ENCODE measurements around the gene PHF11.

Gene PHF11

DNA sequence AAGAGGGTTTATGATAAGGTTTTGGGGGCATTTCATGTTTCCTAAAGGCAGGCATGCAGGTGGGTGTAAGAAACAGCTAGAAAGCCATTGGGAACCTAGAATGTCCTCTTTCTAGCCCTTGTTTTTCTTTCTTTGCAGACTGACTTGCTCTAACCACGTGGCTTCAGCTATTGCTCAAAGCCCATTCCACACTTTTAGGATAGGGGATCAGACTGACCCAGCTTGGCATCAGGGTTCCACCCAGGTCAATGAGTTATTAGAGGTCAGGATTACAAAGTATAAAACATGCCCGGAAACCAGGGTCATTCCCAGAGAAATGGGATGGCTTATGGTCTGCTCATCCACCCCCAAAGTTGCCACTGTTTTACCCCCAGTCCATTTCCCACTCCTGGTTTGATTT, 16.8 kb downstream of the PHF11 start:
- Histone ChIP-seq H3K27ac (ENCODE audit: low read depth, low read length, poor library complexity, severe bottlenecking) (no peak overlapping the region), H3K27me3 (ENCODE audit: insufficient read depth, low read length) (no peaks in the 10 kb centered on the region), H2AFZ (ENCODE audit: low read length) (no peak overlapping the region), H3K9ac (ENCODE audit: low read length) (no peak overlapping the region), H3K4me1 (ENCODE audit: insufficient read depth, low read length, severe bottlenecking) (no peaks in the 10 kb centered on the region), H3K4me3 (ENCODE audit: low read depth, low read length, poor library complexity, severe bottlenecking) (no peak overlapping the region), H3K79me2 (ENCODE audit: insufficient read depth, low read length) (no peaks in the 10 kb centered on the region), H3K9me3 (ENCODE audit: low read length) (no peaks in the 10 kb centered on the region), H3K9me2 (ENCODE audit: low read depth, low read length) (no peaks in the 10 kb centered on the region; the same call in 1 of the 2 replicates), H4K20me1 (ENCODE audit: insufficient read depth, low read length) (no peaks in the 10 kb centered on the region), H3K4me2 (ENCODE audit: low read length) (no peak overlapping the region), H3F3A (ENCODE audit: insufficient read depth, low read length) (no peaks in the 10 kb centered on the region), H3K36me3 (ENCODE audit: insufficient read depth, low read length) (peaks cover 61% of the 10 kb centered on the region)
- TF ChIP-seq EZH2 (IDR thresholded peaks at IDR 0.05; ENCODE audit: borderline replicate concordance, low read length): no peak
- TF ChIP-seq, protein P1, sequence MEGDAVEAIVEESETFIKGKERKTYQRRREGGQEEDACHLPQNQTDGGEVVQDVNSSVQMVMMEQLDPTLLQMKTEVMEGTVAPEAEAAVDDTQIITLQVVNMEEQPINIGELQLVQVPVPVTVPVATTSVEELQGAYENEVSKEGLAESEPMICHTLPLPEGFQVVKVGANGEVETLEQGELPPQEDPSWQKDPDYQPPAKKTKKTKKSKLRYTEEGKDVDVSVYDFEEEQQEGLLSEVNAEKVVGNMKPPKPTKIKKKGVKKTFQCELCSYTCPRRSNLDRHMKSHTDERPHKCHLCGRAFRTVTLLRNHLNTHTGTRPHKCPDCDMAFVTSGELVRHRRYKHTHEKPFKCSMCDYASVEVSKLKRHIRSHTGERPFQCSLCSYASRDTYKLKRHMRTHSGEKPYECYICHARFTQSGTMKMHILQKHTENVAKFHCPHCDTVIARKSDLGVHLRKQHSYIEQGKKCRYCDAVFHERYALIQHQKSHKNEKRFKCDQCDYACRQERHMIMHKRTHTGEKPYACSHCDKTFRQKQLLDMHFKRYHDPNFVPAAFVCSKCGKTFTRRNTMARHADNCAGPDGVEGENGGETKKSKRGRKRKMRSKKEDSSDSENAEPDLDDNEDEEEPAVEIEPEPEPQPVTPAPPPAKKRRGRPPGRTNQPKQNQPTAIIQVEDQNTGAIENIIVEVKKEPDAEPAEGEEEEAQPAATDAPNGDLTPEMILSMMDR (IDR thresholded peaks at IDR 0.05; ENCODE audit: low read length): no peak

DNA sequence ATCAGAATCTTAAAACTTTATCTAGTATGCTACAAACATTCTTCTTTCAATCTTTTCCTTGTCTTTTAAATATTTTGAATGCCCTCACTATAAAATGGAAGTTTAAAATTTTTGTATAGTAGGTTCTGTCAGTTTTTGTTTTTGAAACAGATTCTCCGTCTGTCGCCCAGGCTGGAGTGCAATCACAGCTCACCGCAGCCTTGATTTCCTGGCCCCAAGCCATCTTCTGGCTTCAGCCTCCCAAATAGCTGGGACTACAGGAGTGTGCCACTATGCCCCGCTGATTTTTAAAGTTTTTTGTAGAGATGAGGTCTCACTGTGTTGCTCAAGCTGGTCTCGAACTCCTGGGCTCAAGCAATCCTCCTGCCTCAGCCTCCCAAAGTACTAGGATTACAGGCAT, 20.7 kb downstream of the PHF11 start:
- peaks cover 61% of the 10 kb centered on the region for H3K36me3 ChIP-seq (ENCODE audit: insufficient read depth, low read length)

DNA sequence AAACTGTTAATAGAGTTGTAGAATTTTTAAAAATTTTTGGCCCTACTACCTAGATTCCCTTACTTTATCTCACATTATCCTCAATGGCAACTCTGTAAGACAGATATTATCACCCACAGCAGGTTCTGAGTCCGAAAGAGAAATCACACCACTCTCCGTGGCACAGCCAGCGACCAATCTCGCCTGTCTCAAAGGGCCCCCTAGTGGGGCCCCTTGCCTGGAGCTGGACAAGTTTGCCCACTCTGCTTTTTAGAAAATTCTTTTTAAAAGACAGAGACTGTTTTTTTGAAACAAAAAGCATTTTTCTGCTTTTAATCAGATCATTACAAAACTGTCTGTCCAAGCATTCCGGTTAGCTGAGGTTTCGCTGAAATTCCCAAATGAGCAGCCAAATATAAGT, 21.7 kb downstream of the PHF11 start:
- H2AFZ ChIP-seq (ENCODE audit: low read length): no peak overlapping the region
- no peaks in the 10 kb centered on the region for H3K9me2 ChIP-seq (ENCODE audit: low read depth, low read length)
- H3K9me3 ChIP-seq (ENCODE audit: low read length): no peaks in the 10 kb centered on the region
- no peak overlapping the region for H3K9ac ChIP-seq (ENCODE audit: low read length)
- peaks cover 7% of the 10 kb centered on the region for H3K4me1 ChIP-seq (ENCODE audit: insufficient read depth, low read length, severe bottlenecking)
- H3K27ac ChIP-seq (ENCODE audit: low read depth, low read length, poor library complexity, severe bottlenecking): no peak overlapping the region
- H3K27me3 ChIP-seq (ENCODE audit: insufficient read depth, low read length): no peaks in the 10 kb centered on the region
- H3K4me2 ChIP-seq (ENCODE audit: low read length): no peak overlapping the region
- no peak overlapping the region for H3K4me3 ChIP-seq (ENCODE audit: low read depth, low read length, poor library complexity, severe bottlenecking)
- H3K79me2 ChIP-seq (ENCODE audit: insufficient read depth, low read length): no peaks in the 10 kb centered on the region
- no peaks in the 10 kb centered on the region for H3F3A ChIP-seq (ENCODE audit: insufficient read depth, low read length)
- TF ChIP-seq, protein P1 (IDR thresholded peaks at IDR 0.05; ENCODE audit: low read length): peak; percentile 69
- no peak for TF ChIP-seq EZH2 (IDR thresholded peaks at IDR 0.05; ENCODE audit: borderline replicate concordance, low read length)
- peaks cover 68% of the 10 kb centered on the region for H3K36me3 ChIP-seq (ENCODE audit: insufficient read depth, low read length)
- H4K20me1 ChIP-seq (ENCODE audit: insufficient read depth, low read length): no peaks in the 10 kb centered on the region

More for the DNA sequence above, 20.7 kb downstream of the PHF11 start:
- H3K27ac ChIP-seq (ENCODE audit: low read depth, low read length, poor library complexity, severe bottlenecking): no peak overlapping the region
- H3F3A ChIP-seq (ENCODE audit: insufficient read depth, low read length): no peaks in the 10 kb centered on the region
- H2AFZ ChIP-seq (ENCODE audit: low read length): no peak overlapping the region
- no peak overlapping the region for H3K4me2 ChIP-seq (ENCODE audit: low read length)
- no peaks in the 10 kb centered on the region for H4K20me1 ChIP-seq (ENCODE audit: insufficient read depth, low read length)
- H3K9me3 ChIP-seq (ENCODE audit: low read length): no peaks in the 10 kb centered on the region
- H3K4me1 ChIP-seq (ENCODE audit: insufficient read depth, low read length, severe bottlenecking): no peaks in the 10 kb centered on the region
- no peaks in the 10 kb centered on the region for H3K79me2 ChIP-seq (ENCODE audit: insufficient read depth, low read length)
- H3K27me3 ChIP-seq (ENCODE audit: insufficient read depth, low read length): no peaks in the 10 kb centered on the region
- no peaks in the 10 kb centered on the region for H3K9me2 ChIP-seq (ENCODE audit: low read depth, low read length)
- H3K9ac ChIP-seq (ENCODE audit: low read length): no peak overlapping the region
- no peak for TF ChIP-seq EZH2 (IDR thresholded peaks at IDR 0.05; ENCODE audit: borderline replicate concordance, low read length)
- TF ChIP-seq, protein P1 (IDR thresholded peaks at IDR 0.05; ENCODE audit: low read length): no peak
- H3K4me3 ChIP-seq (ENCODE audit: low read depth, low read length, poor library complexity, severe bottlenecking): no peak overlapping the region
